ENCODE measurements around the gene EED. TPM values are rescaled to one million over a fixed set of nuclear protein-coding genes. Genes with fewer than 3 reads are reported as not detected.

EED gene
- total and polyA plus RNA-seq, 2 experiments from 2014 or later = 15.0 to 19.4 TPM

DNA sequence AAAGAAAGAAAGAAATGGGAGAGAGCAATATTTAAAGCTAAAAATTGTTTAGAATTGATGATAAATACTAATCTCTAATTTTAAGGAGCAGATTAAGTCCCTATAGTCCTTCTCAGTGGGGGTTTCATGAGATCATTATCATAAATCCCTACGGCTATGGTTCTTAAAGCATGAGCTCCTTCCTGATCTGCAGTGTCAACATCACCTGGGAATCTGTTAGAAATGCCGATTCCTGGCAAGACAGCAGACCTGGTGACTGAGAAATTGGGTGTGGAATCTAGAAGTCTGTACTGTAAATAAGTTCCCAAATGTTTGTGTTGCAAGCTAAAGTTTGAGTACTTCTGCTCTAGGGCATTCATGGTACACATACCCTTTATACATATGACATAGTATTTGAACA, 70.1 kb downstream of the EED start:
- Histone ChIP-seq H3K4me1 (ENCODE audit: insufficient read depth) (no peaks in the 10 kb centered on the region), H3K79me2 (ENCODE audit: insufficient read depth) (peaks cover 54% of the 10 kb centered on the region), H3F3A (ENCODE audit: insufficient read depth) (no peaks in the 10 kb centered on the region), H3K27me3 (replicated peaks; ENCODE audit: insufficient read depth) (no peaks in the 10 kb centered on the region), H3K9me2 (ENCODE audit: insufficient read depth) (no peaks in the 10 kb centered on the region), H3K27ac (no peak overlapping the region), H4K20me1 (ENCODE audit: insufficient read depth) (no peaks in the 10 kb centered on the region), H3K4me2 (ENCODE audit: unreplicated experiment) (no peak overlapping the region), H3K9me3 (ENCODE audit: low read depth) (no peaks in the 10 kb centered on the region), H2AFZ (no peak overlapping the region), H3K9ac (no peak overlapping the region), H3K36me3 (ENCODE audit: low read depth) (no peaks in the 10 kb centered on the region; the same call in 1 of the 2 replicates), H3K4me3 (no peak overlapping the region)
- in situ Hi-C loops (cut with MboI) = no loop called here
- TF ChIP-seq EZH2 (IDR thresholded peaks at IDR 0.05; ENCODE audit: insufficient read depth, poor library complexity, severe bottlenecking) = no peak
- TF ChIP-seq EZH2phosphoT487 (IDR thresholded peaks at IDR 0.05; ENCODE audit: insufficient read depth, low read depth) = no peak
- no peak for DNase-seq
- WGBS, 2 experiments (ENCODE audit: low coverage in 1 of 2, low lambda C conversion rate in 2 of 2, missing lambda C conversion rate in 2 of 2) = 96 to 98% methylated on average over 2 of the region's 2 CpGs

Small RNA genes within 50 kb of the gene (small RNA-seq; reads per million reads assigned to genes)
- gene RF00017 (ENCODE audit: low read depth, low replicate concordance) (not detected), gene RN7SL225P (ENCODE audit: low read depth, low replicate concordance) (not detected)

Other genes starting within 250 kb of the EED start
- 277 and 310 TPM in 2 replicates for gene PICALM, start 175.7 kb upstream of the EED start, total RNA-seq (2014; rRNA removed; shearing (Covaris generic))
- gene PICALM, start 175.7 kb upstream of the EED start, polyA plus RNA-seq (2016; fragmentation: Nextera tagmentation; extraction: Ambion mirVana) = 69.7 and 73.2 TPM in 2 replicates
- gene HIKESHI, start 57.5 kb downstream of the EED start, total RNA-seq (2014; rRNA removed; shearing (Covaris generic)) = 39.7 and 49.4 TPM in 2 replicates
- gene HIKESHI, start 57.5 kb downstream of the EED start, polyA plus RNA-seq (2016; fragmentation: Nextera tagmentation; extraction: Ambion mirVana) = 88.6 and 90.0 TPM in 2 replicates
- under 0.01 and 0.13 TPM in 2 replicates for gene CCDC81, start 130.1 kb downstream of the EED start, total RNA-seq (2014; rRNA removed; shearing (Covaris generic))
- gene CCDC81, start 130.1 kb downstream of the EED start, polyA plus RNA-seq (2016; fragmentation: Nextera tagmentation; extraction: Ambion mirVana) = 0.49 TPM in 1 of 2 replicates, not detected in the other

Measured in GM23248 (cell line).